Small intestine (tissue), 7 donors: ENCODE measurements around the gene CNBP. TPM values are rescaled to one million over a fixed set of nuclear protein-coding genes. Genes with fewer than 3 reads are reported as not detected.
A peak's percentile ranks its signal among the peaks of the same experiment; 100 is the strongest.

Experiments used
- DNase-seq, 2 donors: peaks; one replicate each; pipeline versions ENCODE4 v3.0.0 to v3.0.0-alpha.2; 2013
- FAIRE-seq: peaks from 2 replicates; lab custom pipeline; 2012; peaks lifted over from hg19 to GRCh38; lab: Jason Lieb, UNC
- H3K27ac ChIP-seq, 3 donors: one replicate each; pipeline ENCODE4 v1.5.1; 2013; ENCODE audit warnings: low read length in 2 of 3, mild to moderate bottlenecking in 2 of 3, control low read depth in 1 of 3, inconsistent platforms in 1 of 3, low read depth in 1 of 3, moderate library complexity in 1 of 3
- H3K27me3 ChIP-seq, 3 donors: one replicate each; pipeline ENCODE4 v1.6.1; 2013; ENCODE audit warnings: low read length in 3 of 3, inconsistent platforms in 1 of 3; ENCODE audit not compliant: control insufficient read depth in 3 of 3, insufficient read depth in 3 of 3
- H3K36me3 ChIP-seq, 3 donors: one replicate each; pipeline ENCODE4 v1.6.1; 2013; ENCODE audit warnings: low read length in 3 of 3, inconsistent platforms in 1 of 3, low read depth in 1 of 3, mild to moderate bottlenecking in 1 of 3, moderate library complexity in 1 of 3; ENCODE audit not compliant: control insufficient read depth in 3 of 3, insufficient read depth in 2 of 3
- H3K4me1 ChIP-seq, 3 donors: one replicate each; pipeline ENCODE4 v1.6.1; 2013; ENCODE audit warnings: low read length in 2 of 3, inconsistent platforms in 1 of 3, low read depth in 1 of 3, mild to moderate bottlenecking in 1 of 3, moderate library complexity in 1 of 3; ENCODE audit not compliant: control insufficient read depth in 3 of 3, insufficient read depth in 2 of 3
- H3K4me3 ChIP-seq, 3 donors: one replicate each; pipeline ENCODE4 v1.5.1; 2013; ENCODE audit warnings: low read length in 3 of 3, control low read depth in 1 of 3, inconsistent platforms in 1 of 3, low read depth in 1 of 3, mild to moderate bottlenecking in 1 of 3, moderate library complexity in 1 of 3
- H3K9me3 ChIP-seq, 2 donors: one replicate each; pipeline ENCODE4 v1.6.1; 2013; ENCODE audit warnings: low read depth in 1 of 2, low read length in 1 of 2; ENCODE audit not compliant: control insufficient read depth in 2 of 2, insufficient read depth in 1 of 2
- WGBS, 3 donors: extraction: QIAGEN DNeasy Blood & Tissue Kit; methylation state at CpG; one replicate each; pipeline ENCODE4 v1.1.7; 2013; 5-methylcytosine and 5-hydroxymethylcytosine counted together
- polyA plus RNA-seq, 4 donors: library from polyadenylated mRNA; stranded (reverse) in 3 of 4; unstranded in 1 of 4; fragments of 200-250 nt in 3 of 4; fragments of 120-200 nt in 1 of 4; gene quantifications; one replicate each; pipeline versions ENCODE4 v1.2.1 to v1.2.3, GENCODE V29; 2013
- donor health status: healthy with polysubstance abuse.
- donor health status: control.
- donor health status: control.
- donor health status: Bipolar disorder and iron deficiency.
- donor health status: healthy.

The CNBP gene
- polyA plus RNA-seq, 4 donors, result 256 to 424 (median 325) TPM

DNA sequence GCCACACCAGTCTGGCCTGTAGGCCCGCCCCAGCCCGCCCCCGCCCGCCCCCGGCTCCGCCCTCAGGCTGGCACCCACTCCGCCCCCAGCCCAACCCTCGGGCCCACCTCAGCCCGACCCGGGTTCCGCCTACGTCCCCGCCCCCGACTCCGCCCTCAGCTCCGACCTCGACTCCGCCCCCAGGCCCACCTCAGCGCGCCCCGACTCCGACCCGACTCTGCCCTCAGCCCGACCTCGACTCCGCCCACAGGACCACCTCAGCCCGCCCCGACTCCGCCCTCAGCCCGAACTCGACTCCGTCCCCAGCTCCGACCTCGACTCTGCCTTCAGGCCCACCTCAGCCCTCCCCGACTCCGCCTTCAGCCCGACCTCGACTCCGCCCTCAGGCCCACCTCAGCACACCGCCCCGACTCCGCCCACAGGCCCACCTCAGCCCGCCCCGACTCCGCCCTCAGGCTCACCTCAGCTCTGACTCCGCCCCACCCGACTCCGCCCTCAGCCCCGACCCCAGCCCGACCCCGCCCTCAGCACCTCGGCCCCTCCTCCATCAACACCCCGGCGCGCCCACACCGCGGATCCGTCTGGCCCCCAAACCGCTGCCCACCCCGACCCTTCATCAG is 61.8 kb downstream of the CNBP start, which contains the start of gene RAB43:
RAB43 (minus strand) TSS at position 13 of the 620 bp plus-strand sequence. CDS start 315 bp downstream, outside the sequence.
- no peaks in the 10 kb centered on the region for H3K9me3 ChIP-seq
- peak within 1 kb of the TSS; percentile 85 to 95 (median 86) for H3K27ac ChIP-seq
- peaks cover 0 to 10% (median 0%) of the 10 kb centered on the region in 3 donors for H3K36me3 ChIP-seq
- H3K4me3 ChIP-seq, result peak within 1 kb of the TSS; percentile 67 to 72 (median 69)
- peaks cover 8 to 39% (median 13%) of the 10 kb centered on the region in 3 donors for H3K4me1 ChIP-seq
- FAIRE-seq (no peak), DNase-seq (peak; percentile 79 to 93)
- H3K27me3 ChIP-seq, result no peaks in the 10 kb centered on the region
- whole genome bisulfite sequencing, 3 donors, result 1 to 5% (median 5%) methylated on average over 36 to 60 of the region's 60 CpGs

- H3K36me3 ChIP-seq, result peaks cover 0 to 10% (median 0%) of the 10 kb centered on the region in 3 donors
- peaks cover 10 to 45% (median 19%) of the 10 kb centered on the region in 3 donors for H3K4me1 ChIP-seq
- WGBS, 3 donors, result 0 to 1% (median 1%) methylated on average over 45 to 80 of the region's 80 CpGs
- H3K9me3 ChIP-seq, result no peaks in the 10 kb centered on the region
- H3K27ac ChIP-seq, result peak overlapping the region; percentile 79 to 94 (median 82)
- H3K27me3 ChIP-seq, result no peaks in the 10 kb centered on the region
- DNase-seq (peak; percentile 14 to 81), FAIRE-seq (no peak)
- peak overlapping the region; percentile 67 to 72 (median 69) for H3K4me3 ChIP-seq
Measured at GRCh38 chr3:129121016-129121791, 62.5 kb downstream of the CNBP start.

- no peak for FAIRE-seq
- H3K27me3 ChIP-seq, result no peaks in the 10 kb centered on the region
Measured at GRCh38 chr3:129120254-129121004, 63.3 kb downstream of the CNBP start.

DNA sequence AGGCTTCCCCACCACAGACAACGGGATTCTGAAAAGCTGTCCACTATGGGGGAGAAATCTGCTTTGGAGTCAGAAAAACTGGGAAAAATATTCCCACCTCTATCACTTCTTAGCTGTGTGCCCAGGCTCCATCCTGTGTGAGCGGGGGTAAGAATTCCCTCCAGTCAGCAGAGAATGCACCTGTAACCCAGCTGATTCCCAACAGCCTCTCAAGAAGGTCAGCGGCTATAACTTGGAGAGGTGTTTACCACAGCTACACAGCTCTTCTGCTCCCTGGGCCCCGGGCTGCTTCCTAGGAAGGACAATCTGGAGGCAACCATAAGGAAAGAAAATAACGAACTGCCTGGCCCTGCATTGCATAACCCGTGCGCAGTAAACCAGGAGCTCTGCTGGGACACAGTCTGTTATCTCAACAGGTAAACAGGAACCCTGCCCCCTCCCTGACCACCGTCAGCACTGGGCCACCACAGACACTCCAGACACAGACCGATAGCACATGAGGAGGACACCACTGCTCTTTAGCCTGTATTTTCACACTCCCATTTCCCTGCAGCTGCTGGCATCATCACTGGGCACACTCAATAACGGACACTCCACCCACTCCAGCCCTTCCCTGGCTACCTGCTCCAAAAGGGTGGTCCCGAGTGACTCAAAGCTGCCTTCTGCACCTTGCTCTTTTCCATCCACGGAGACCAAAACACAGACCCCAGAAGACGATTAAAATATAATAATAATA is 64.2 kb downstream of the CNBP start:
- WGBS, 3 donors, result 8 to 26% (median 17%) methylated on average over 13 of the region's 13 CpGs
- H3K27ac ChIP-seq, result peak overlapping the region; percentile 61 to 90 (median 82)
- FAIRE-seq (no peak), DNase-seq (peak; percentile 75 to 89)
- H3K36me3 ChIP-seq, result peaks cover 0 to 10% (median 0%) of the 10 kb centered on the region in 3 donors
- peaks cover 10 to 48% (median 19%) of the 10 kb centered on the region in 3 donors for H3K4me1 ChIP-seq
- no peaks in the 10 kb centered on the region for H3K27me3 ChIP-seq
- H3K4me3 ChIP-seq, result peak overlapping the region; percentile 52 to 72 (median 67)
- H3K9me3 ChIP-seq, result no peaks in the 10 kb centered on the region

More at GRCh38 chr3:129120254-129121004, 63.3 kb downstream of the CNBP start:
- peak overlapping the region; percentile 67 to 72 (median 69) for H3K4me3 ChIP-seq
- peak overlapping the region; percentile 79 to 94 (median 82) for H3K27ac ChIP-seq
- peak; percentile 89 to 91 for DNase-seq
- no peaks in the 10 kb centered on the region for H3K9me3 ChIP-seq
- peaks cover 0 to 6% (median 0%) of the 10 kb centered on the region in 3 donors for H3K36me3 ChIP-seq
- H3K4me1 ChIP-seq, result peaks cover 10 to 48% (median 19%) of the 10 kb centered on the region in 3 donors
- WGBS, 3 donors, result 0 to 1% (median 1%) methylated on average over 18 of the region's 18 CpGs

DNA sequence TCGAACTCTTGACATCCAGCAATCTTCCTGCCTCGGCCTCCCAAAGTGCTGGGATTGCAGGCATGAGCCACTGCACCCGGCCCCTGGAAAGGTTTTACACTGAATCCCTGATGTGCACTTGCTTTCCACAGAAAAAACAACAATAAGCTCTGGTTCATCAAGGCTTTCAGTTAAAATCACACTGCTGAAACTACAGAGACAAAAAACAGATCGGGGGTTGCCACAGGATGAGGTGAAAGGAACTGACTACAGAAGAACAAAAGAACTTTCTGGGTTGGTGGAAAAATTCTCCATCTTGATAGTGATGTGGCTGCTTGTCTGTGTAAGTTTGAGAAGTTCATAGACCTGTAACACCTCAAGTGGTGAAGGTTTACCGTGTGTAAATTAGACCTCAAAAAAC is 65.0 kb downstream of the CNBP start:
- WGBS, 3 donors, result 52 to 59% (median 56%) methylated on average over 5 of the region's 5 CpGs
- H3K27me3 ChIP-seq, result no peaks in the 10 kb centered on the region
- H3K4me3 ChIP-seq, result peak overlapping the region in 1 of 3 donors; percentile 67
- no peaks in the 10 kb centered on the region for H3K9me3 ChIP-seq
- no peak for DNase-seq
- peaks cover 0 to 10% (median 0%) of the 10 kb centered on the region in 3 donors for H3K36me3 ChIP-seq
- no peak for FAIRE-seq
- H3K27ac ChIP-seq, result peak overlapping the region in 2 of 3 donors; percentile 82 to 90
- peaks cover 10 to 48% (median 19%) of the 10 kb centered on the region in 3 donors for H3K4me1 ChIP-seq

Other genes starting within 250 kb of the CNBP start
- under 1 TPM in 2 of 4 donors, not detected in 2; 0.68 to 0.78 TPM for gene CFAP92, start 189.8 kb downstream of the CNBP start, polyA plus RNA-seq
- 1 to 10 TPM in 3 of 4 donors, not detected in 1; 1.6 to 3.7 (median 3.1) TPM for gene EFCC1, start 182.6 kb downstream of the CNBP start, polyA plus RNA-seq
- gene GP9, start 123.1 kb downstream of the CNBP start, polyA plus RNA-seq, result under 1 TPM in 2 of 4 donors, not detected in 2; 0.06 to 0.18 TPM
- 10 to 100 TPM in 1 of 4 donors, 1 to 10 TPM in 3; 3.4 to 15.0 (median 6.8) TPM for gene RAB43, start 62.1 kb downstream of the CNBP start, polyA plus RNA-seq
- 10 to 100 TPM; 11.2 to 27.7 (median 23.8) TPM for gene ISY1, start 22.8 kb downstream of the CNBP start, polyA plus RNA-seq
- 100 to 1,000 TPM; 112 to 145 (median 135) TPM for gene COPG1, start 65.7 kb upstream of the CNBP start, polyA plus RNA-seq
- gene HMCES, start 95.0 kb upstream of the CNBP start, polyA plus RNA-seq, result 10 to 100 TPM; 28.9 to 35.3 (median 34.5) TPM
- under 1 TPM; 0.04 to 0.89 (median 0.47) TPM for gene EFCAB12, start 244.7 kb upstream of the CNBP start, polyA plus RNA-seq